ENCODE measurements around the gene GPR180.

GPR180 gene

GRCh38 chr13:94678845-94679244 lies 77.2 kb downstream of the GPR180 start:
- no peak for TF ChIP-seq CTCF (IDR thresholded peaks at IDR 0.05; ENCODE audit: insufficient read depth, low read depth, low read length, missing control alignments)
- DNase-seq (ENCODE audit: low read depth): no peak
- no peak overlapping the region for H3K4me3 ChIP-seq (ENCODE audit: low read depth, low read length)

GRCh38 chr13:94679614-94680013 lies 78.0 kb downstream of the GPR180 start:
- no peak for TF ChIP-seq CTCF (IDR thresholded peaks at IDR 0.05; ENCODE audit: insufficient read depth, low read depth, low read length, missing control alignments)
- DNase-seq (ENCODE audit: low read depth): no peak
- H3K4me3 ChIP-seq (ENCODE audit: low read depth, low read length): no peak overlapping the region

GRCh38 chr13:94682229-94682628 lies 80.6 kb downstream of the GPR180 start:
- no peak for TF ChIP-seq CTCF (IDR thresholded peaks at IDR 0.05; ENCODE audit: insufficient read depth, low read depth, low read length, missing control alignments)
- no peak overlapping the region for H3K4me3 ChIP-seq (ENCODE audit: low read depth, low read length)
- DNase-seq (ENCODE audit: low read depth): no peak

GRCh38 chr13:94683409-94683808 lies 81.8 kb downstream of the GPR180 start:
- TF ChIP-seq CTCF (IDR thresholded peaks at IDR 0.05; ENCODE audit: insufficient read depth, low read depth, low read length, missing control alignments): no peak
- no peak overlapping the region for H3K4me3 ChIP-seq (ENCODE audit: low read depth, low read length)
- DNase-seq (ENCODE audit: low read depth): no peak

All from GM12865 (cell line).